ENCODE measurements around the gene LTO1. TPM values are rescaled to one million over a fixed set of nuclear protein-coding genes. Genes with fewer than 3 reads are reported as not detected.

Gene LTO1
- total RNA-seq, 4 donors from 2014 or later: 15.2 to 69.2 (median 27.2) TPM

- intact Hi-C loops (cut with DNase I; ENCODE audit: low total_unique reads): no loop called here
- WGBS, 2 donors: 0 to 1% methylated on average over 31 to 32 of the region's 40 CpGs
- peak overlapping the region; percentile 75 for H3K4me3 ChIP-seq (ENCODE audit: low read depth, poor library complexity, severe bottlenecking)
- no peak for DNase-seq (ENCODE audit: low spot score in 2 of 2)
- TF ChIP-seq POLR2A (IDR thresholded peaks at IDR 0.05): no peak
- TF ChIP-seq CTCF (IDR thresholded peaks at IDR 0.05): no peak
Observed at GRCh38 chr11:69642549-69642912, 32.6 kb downstream of the LTO1 start.

- no peak for TF ChIP-seq CTCF (IDR thresholded peaks at IDR 0.05)
- no peak for TF ChIP-seq POLR2A (IDR thresholded peaks at IDR 0.05)
- WGBS, 2 donors: 0 to 2% methylated on average over 48 to 66 of the region's 68 CpGs
- no peak for DNase-seq (ENCODE audit: low spot score in 2 of 2)
- intact Hi-C loops (cut with DNase I; ENCODE audit: low total_unique reads): no loop called here
- peak overlapping the region; percentile 75 for H3K4me3 ChIP-seq (ENCODE audit: low read depth, poor library complexity, severe bottlenecking)
Observed at GRCh38 chr11:69641681-69642548, 33.2 kb downstream of the LTO1 start.

GRCh38 chr11:69640995-69641581 lies 34.1 kb downstream of the LTO1 start, which contains the start of gene CCND1:
TSS of gene CCND1 (plus strand) at chr11:69641156. CDS start at chr11:69641314, 158 bp downstream.
- intact Hi-C loops (cut with DNase I; ENCODE audit: low total_unique reads): no loop called here
- DNase-seq (ENCODE audit: low spot score in 2 of 2): peak in 1 of 2 donors; percentile 94
- peak within 1 kb of the TSS; percentile 75 for H3K4me3 ChIP-seq (ENCODE audit: low read depth, poor library complexity, severe bottlenecking)
- WGBS, 2 donors: 0% methylated on average over 15 to 39 of the region's 49 CpGs
- no peak for TF ChIP-seq CTCF (IDR thresholded peaks at IDR 0.05)
- no peak for TF ChIP-seq POLR2A (IDR thresholded peaks at IDR 0.05)

- 1 to 2% methylated on average over 32 to 36 of the region's 43 CpGs for WGBS, 2 donors
- TF ChIP-seq CTCF (IDR thresholded peaks at IDR 0.05) (no peak), POLR2A (IDR thresholded peaks at IDR 0.05) (no peak)
- peak overlapping the region; percentile 75 for H3K4me3 ChIP-seq (ENCODE audit: low read depth, poor library complexity, severe bottlenecking)
- DNase-seq (ENCODE audit: low spot score in 2 of 2): no peak
- intact Hi-C loops (cut with DNase I; ENCODE audit: low total_unique reads): no loop called here
Observed at GRCh38 chr11:69640260-69640994, 34.7 kb downstream of the LTO1 start.

- no peak overlapping the region for H3K4me3 ChIP-seq (ENCODE audit: low read depth, poor library complexity, severe bottlenecking)
- no peak for TF ChIP-seq POLR2A (IDR thresholded peaks at IDR 0.05)
- TF ChIP-seq CTCF (IDR thresholded peaks at IDR 0.05): no peak
- no peak for DNase-seq (ENCODE audit: low spot score in 2 of 2)
- WGBS, 2 donors: 6 to 11% methylated on average over 9 of the region's 9 CpGs
- intact Hi-C loops (cut with DNase I; ENCODE audit: low total_unique reads): no loop called here
Observed at GRCh38 chr11:69639831-69640230, 35.3 kb downstream of the LTO1 start.

All from lower leg skin (tissue), 4 donors.